Stimulated activated CD4-positive, alpha-beta T cell treated with anti-CD3 and anti-CD28 coated beads, TNF-alpha, amount 100 ng/mL, for 4 hours (primary cell): ENCODE measurements around the gene CMYA5.

ENCODE experiments used
- DNase-seq, 3 experiments: peaks; one replicate each; pipeline ENCODE4 v3.0.0-alpha.2; 2020; ENCODE audit warnings: low read depth in 3 of 3

Gene CMYA5

GRCh38 chr5:79793722-79794121 is 104.1 kb downstream of the CMYA5 start:
- DNase-seq = no peak

DNA sequence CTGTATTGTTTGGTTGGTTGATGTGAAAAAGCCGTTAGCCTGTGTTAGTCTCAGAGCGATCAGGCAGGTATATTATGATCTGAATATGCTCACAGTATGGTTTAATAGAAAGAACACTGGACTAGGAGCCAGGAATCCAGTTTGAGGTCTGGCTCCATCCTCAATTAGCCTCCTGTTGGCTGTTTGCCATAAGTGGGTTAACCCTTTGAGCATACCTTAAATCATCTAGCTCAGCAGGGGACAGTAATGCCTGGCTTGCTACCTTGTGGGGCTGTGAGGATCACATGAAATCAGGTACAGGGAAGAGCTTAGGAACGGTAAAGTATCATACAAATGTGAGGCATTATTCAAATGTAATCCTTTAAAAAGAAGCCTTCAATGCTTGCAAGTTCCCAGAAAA is 104.7 kb downstream of the CMYA5 start:
- DNase-seq = no peak

DNA sequence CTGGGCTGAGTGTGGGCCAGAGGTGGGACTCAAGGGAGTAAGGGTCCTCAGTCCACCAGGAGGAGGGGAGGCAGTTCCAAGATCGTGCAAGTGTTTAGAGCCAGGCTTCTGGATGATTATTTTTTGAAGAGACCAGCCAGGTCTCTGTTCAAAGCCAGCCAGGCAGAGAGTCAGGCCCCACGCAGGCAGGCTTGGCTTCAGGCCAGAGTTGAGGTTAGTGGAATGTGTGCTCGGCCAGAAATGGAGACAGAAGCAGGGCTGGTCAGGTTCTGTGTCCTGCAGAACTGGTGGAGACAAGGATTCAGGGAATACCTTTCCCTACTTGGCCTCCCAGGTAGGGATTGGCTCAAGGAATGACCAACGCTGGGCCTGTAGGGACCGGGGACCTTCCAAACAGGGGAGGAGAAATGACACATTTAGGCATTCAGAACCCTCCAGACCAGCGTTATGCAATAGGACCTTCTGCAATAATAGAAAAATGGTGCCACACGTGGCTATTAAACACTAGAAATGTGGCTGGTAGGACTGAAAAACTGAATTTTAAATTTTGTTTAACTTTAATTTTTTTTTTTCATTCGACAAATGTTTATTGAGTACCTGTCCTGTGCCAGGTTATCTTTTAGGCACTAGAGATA is 106.2 kb downstream of the CMYA5 start:
- no peak for DNase-seq

- no peak for DNase-seq
These were observed 109.4 kb downstream of the CMYA5 start for GRCh38 chr5:79798893-79799590.

- no peak for DNase-seq
These were observed 111.6 kb downstream of the CMYA5 start for GRCh38 chr5:79800979-79801827.

DNA sequence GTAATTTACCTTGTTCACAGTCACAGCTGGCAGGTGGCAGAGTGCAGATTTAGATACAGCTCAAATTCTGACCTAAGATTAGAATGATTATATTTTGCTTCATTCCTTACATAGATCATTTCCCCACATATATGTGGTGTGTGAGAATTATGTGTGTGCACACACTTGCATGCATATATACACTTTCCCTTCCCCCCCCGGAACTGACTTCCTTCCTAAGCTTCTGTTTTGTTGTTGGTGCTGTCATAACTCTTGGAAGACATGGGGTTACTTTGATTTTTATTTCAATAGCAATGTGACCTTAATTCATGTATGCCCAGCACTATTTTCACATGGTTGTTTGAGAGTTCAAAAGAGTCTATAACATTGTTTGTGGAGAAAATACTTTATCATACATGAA is 112.8 kb downstream of the CMYA5 start:
- DNase-seq = no peak

DNA sequence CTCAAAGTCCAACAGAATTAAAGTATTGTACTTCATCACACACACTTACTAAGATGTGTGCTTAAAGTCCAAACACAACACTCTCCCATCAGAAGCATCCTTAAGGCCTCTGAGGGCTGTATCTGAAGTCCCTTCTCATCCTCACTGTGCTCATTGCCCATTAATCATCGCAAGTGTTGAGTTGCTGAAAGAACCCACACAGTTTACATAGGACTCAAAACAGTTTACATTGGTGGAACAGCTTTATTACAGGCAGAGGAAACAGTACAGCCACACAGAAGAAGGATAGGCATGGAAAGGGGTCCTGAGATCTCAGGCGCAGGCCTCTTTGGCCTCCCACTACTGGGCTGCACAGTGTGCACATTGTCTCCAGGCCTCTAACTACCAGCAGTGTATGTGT is 113.4 kb downstream of the CMYA5 start:
- no peak for DNase-seq

- DNase-seq = no peak
These were observed 117.1 kb downstream of the CMYA5 start for GRCh38 chr5:79806741-79807140.

DNA sequence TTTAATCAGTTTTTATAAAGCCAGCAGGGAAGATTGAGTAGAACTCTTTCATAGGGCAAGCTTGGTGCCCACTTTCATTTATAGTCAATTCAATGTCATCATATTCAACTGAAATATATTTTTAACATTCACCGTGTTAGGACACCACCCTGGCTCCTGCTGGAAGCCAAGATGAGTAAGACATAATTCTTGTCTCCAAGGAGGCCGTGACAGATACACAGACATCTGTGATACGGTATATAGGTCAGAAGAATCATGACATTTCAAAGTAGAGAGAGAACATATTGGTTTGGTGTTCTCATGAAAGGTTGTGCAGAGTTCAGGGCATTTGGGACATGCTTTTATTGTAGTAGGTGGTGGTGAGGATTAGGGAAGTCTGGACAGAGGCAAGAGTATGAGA is 120.1 kb downstream of the CMYA5 start:
- DNase-seq = no peak

DNA sequence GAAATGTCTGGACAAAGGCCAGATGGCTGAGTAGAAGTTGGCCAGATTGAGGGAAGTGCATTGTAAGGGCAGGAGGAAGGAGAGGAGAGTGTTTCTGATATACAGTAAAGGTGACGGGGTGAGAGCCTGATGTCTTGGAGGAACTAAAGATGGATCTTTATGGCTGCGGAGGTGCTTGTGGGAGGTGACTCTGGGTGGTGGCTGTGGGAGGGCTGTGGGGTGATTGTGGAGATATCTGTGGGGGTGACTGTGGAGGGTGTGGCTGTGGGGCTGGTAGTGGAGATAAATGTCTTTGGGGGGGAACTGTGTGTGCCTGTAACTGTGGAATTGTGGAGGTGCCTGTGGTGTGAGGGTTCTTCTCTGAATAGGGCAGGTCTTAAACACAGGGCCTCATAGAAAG is 121.4 kb downstream of the CMYA5 start:
- no peak for DNase-seq

DNA sequence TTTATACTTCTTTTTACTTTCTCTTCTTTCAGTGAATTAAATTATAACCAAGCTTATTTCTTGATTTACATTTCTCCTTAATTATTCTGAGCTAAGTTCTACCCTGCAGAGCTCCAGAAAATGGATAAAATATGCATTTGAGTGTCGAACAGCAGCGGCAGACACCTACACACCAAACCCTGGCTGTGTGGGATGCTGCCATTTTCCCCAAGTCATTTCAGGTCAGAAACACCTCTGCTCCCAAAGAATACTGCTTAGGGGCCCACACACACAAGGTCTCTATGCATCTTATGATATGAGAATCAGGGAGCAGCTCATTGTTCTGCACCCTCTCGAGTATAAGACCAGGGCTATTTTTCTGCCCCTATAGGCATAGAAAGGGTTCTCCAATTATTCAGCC is 122.3 kb downstream of the CMYA5 start:
- DNase-seq = no peak

GRCh38 chr5:79814699-79815098 is 125.1 kb downstream of the CMYA5 start:
- no peak for DNase-seq

DNA sequence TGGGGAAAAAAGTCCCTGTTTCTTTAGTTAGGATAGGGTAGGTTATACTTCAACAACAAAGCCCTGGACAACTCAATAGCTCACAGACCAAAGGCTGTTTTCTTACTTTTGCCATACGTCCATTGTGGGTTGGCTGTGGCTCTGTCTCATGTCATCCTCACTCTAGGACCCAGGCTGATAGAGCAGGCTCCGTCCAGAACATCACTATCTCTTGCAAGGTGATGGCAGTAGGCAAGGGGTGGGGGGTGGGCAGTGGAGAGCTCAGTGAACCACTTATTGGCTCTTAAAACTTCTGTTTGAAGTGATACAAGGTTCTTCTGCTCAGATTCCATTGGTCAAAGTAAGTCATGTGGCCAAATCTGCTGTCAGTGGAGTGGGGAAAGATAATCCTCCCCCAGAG is 126.4 kb downstream of the CMYA5 start:
- no peak for DNase-seq

GRCh38 chr5:79820648-79821047 is 131.0 kb downstream of the CMYA5 start:
- DNase-seq = no peak

GRCh38 chr5:79824444-79824843 is 134.8 kb downstream of the CMYA5 start:
- no peak for DNase-seq

DNA sequence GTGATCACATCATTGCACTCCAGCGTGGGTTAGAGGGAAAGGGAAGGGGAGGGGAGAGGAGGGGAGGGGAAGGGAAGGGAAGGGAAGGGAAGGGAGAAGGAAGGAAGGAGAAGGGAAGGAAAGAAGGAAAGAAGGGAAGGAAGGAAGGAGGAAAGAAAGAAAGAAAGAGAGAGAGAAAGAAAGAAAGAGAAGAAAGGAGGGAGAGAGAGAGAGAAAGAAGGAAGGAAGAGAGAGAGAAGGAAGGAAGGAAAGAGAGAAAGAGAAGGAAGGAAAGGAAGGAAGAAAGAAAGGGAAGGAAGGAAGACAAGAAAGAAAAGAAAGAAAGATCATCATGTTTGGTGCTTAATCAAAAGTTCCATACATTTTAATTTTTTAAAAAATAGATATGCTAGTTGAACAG is 136.2 kb downstream of the CMYA5 start:
- DNase-seq = no peak

DNA sequence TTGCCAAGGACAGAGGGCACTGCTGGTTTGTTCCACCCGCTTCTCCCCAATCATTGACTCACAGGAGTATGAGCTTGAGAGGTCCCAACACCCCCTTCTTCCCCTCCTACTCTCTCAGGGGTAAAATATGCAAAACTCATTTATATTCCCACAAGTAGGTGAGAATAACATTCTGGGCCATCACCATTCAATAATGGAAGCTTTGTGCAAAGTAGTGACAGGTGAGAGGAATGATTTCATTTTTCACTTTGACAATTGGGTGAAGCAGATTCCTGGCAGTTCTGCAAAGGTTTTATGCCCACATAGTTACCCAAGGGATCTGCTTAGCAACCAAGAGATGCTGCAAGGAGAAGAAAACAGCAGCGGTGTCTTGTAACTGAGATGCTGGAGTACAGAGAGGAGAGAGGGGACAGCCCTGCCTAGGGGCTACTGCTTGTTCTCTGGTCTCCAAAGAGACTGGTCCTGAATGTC is 137.6 kb downstream of the CMYA5 start:
- DNase-seq = no peak

- no peak for DNase-seq
These were observed 139.6 kb downstream of the CMYA5 start for GRCh38 chr5:79829260-79829659.

- DNase-seq = no peak
These were observed 142.0 kb downstream of the CMYA5 start for GRCh38 chr5:79831381-79832309.

DNA sequence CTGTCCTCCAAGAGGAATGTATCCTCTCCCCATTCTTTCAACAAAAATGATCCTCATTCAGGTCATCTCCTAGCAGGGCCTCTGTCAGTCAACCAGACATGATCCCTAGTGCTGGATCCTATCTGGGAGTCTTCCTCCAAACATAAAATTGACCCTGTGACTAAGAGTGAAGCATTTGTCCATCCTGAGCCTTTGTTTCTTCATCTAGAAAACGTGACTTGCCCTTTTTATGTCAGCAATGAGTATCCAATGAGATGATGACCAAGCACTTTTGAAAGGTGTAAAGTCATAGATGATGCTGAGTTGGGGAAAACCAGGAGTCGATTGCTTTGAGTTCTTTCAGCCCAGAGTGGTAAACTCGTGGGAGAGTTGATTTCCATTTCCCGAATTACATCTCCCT is 143.3 kb downstream of the CMYA5 start:
- DNase-seq = no peak

- no peak for DNase-seq
These were observed 144.6 kb downstream of the CMYA5 start for GRCh38 chr5:79834098-79834753.
